HepG2 (cell line): ENCODE data around the gene RAP1GAP2. TPM values are rescaled to one million over a fixed set of nuclear protein-coding genes. Genes with fewer than 3 reads are reported as not detected.

Source experiments
- BCL6 ChIP-seq: IDR thresholded peaks from 2 replicates; pipeline ENCODE4 v1.6.1; 2016; ENCODE audit warnings: missing genetic modification reagents, missing compliant biosample characterization
- BHLHE40 ChIP-seq: IDR thresholded peaks from 2 replicates; pipeline ENCODE4 v1.6.1; 2011; ENCODE audit warnings: low read length, improper control_type of control experiment
- CCAR2 ChIP-seq: fragments of 200-400 bp; formaldehyde crosslinking; optimal IDR thresholded peaks from 2 replicates; pipeline ENCODE3; 2018; ENCODE audit warnings: low read depth, mild to moderate bottlenecking, low read length, moderate library complexity
- FOXM1 ChIP-seq: sonication (generic); formaldehyde crosslinking; IDR thresholded peaks from 2 replicates; pipeline ENCODE4 v1.5.0; 2020; ENCODE audit warnings: missing genetic modification reagents
- HOXA3 ChIP-seq: sonication (generic); formaldehyde crosslinking; IDR thresholded peaks from 2 replicates; pipeline ENCODE4 v1.5.0; 2020; ENCODE audit warnings: missing genetic modification reagents
- MEIS1 ChIP-seq: sonication (generic); formaldehyde crosslinking; IDR thresholded peaks from 2 replicates; pipeline ENCODE4 v1.9.0; 2021; ENCODE audit warnings: mild to moderate bottlenecking, missing genetic modification reagents, moderate library complexity, borderline replicate concordance
- NFE2 ChIP-seq: sonication (generic); formaldehyde crosslinking; IDR thresholded peaks from 2 replicates; pipeline ENCODE4 v1.4.0; 2020; ENCODE audit warnings: missing genetic modification reagents
- NONO ChIP-seq, 2 experiments: fragments of 450-650 bp in 1 of 2; sonication (generic) in 1 of 2; formaldehyde crosslinking in 1 of 2; IDR thresholded peaks in 1 of 2; conservative IDR thresholded peaks in 1 of 2; 2 replicates each; pipeline versions ENCODE4 v1.6.1 to v1.8.0; 2017 to 2022; ENCODE audit warnings: mild to moderate bottlenecking in 1 of 2, missing genetic modification reagents in 1 of 2, moderate library complexity in 1 of 2
- THAP8 ChIP-seq: sonication (generic); formaldehyde crosslinking; IDR thresholded peaks from 2 replicates; pipeline ENCODE4 v1.5.1; 2020; ENCODE audit warnings: missing genetic modification reagents, mild to moderate bottlenecking, borderline replicate concordance
- ZFP82 ChIP-seq: sonication (generic); formaldehyde crosslinking; IDR thresholded peaks from 2 replicates; pipeline ENCODE4 v1.5.1; 2020; ENCODE audit warnings: mild to moderate bottlenecking, missing genetic modification reagents, borderline replicate concordance
- ZNF101 ChIP-seq: sonication (generic); formaldehyde crosslinking; IDR thresholded peaks from 2 replicates; pipeline ENCODE4 v1.4.0; 2020; ENCODE audit warnings: mild to moderate bottlenecking, low read depth, missing genetic modification reagents, borderline replicate concordance
- ZNF34 ChIP-seq: sonication (generic); formaldehyde crosslinking; IDR thresholded peaks from 2 replicates; pipeline ENCODE4 v1.4.0; 2020; ENCODE audit warnings: mild to moderate bottlenecking, missing genetic modification reagents, borderline replicate concordance
- polyA plus RNA-seq, 8 experiments: library from polyadenylated mRNA; depleted of rRNA in 3 of 8; stranded (reverse) in 7 of 8; unstranded in 1 of 8; fragments of >200 nt; fragmentation: Illumina TruSeq in 4 of 8; extraction: Trizol in 4 of 8; gene quantifications; 2 replicates each; pipeline versions ENCODE4 v1.2.1 to v1.2.3, GENCODE V29; 2011 to 2016; ENCODE audit warnings: low read depth in 4 of 8, missing spikeins in 1 of 8, mixed read lengths in 1 of 8; ENCODE audit not compliant: insufficient read depth in 1 of 8
- total RNA-seq, 5 experiments: library from RNA; depleted of rRNA; stranded (reverse); fragments of >200 nt; fragmentation: Illumina TruSeq; extraction: Trizol; gene quantifications; 2 replicates each; pipeline ENCODE4 v1.2.3, GENCODE V29; 2016; ENCODE audit warnings: low read depth in 1 of 5
- TF ChIP-seq, protein P1 (sequence below): sonication (generic); formaldehyde crosslinking; IDR thresholded peaks from 2 replicates; pipeline ENCODE4 v1.4.0; 2020; ENCODE audit warnings: low read depth, mild to moderate bottlenecking, missing genetic modification reagents
- TF ChIP-seq, protein P2 (sequence below): sonication (generic); formaldehyde crosslinking; IDR thresholded peaks from 2 replicates; pipeline ENCODE4 v1.4.0; 2020; ENCODE audit warnings: missing genetic modification reagents
- TF ChIP-seq, protein P3 (sequence below): sonication (generic); formaldehyde crosslinking; IDR thresholded peaks from 2 replicates; pipeline ENCODE4 v1.4.0; 2020; ENCODE audit warnings: low read depth, missing genetic modification reagents

The RAP1GAP2 gene
- total and polyA plus RNA-seq, 2 of the 13 experiments (the other 11 are each of a cell fraction or from before 2014, with no cell fraction given), result 10.9 to 12.0 TPM

GRCh38 chr17:3048727-3049471 lies 252.7 kb downstream of the RAP1GAP2 start (continued):
- TF ChIP-seq, protein P1, sequence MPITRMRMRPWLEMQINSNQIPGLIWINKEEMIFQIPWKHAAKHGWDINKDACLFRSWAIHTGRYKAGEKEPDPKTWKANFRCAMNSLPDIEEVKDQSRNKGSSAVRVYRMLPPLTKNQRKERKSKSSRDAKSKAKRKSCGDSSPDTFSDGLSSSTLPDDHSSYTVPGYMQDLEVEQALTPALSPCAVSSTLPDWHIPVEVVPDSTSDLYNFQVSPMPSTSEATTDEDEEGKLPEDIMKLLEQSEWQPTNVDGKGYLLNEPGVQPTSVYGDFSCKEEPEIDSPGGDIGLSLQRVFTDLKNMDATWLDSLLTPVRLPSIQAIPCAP (CRISPR knock-in tag), result no peak
- TF ChIP-seq THAP8 (CRISPR knock-in tag) (no peak), NFE2 (CRISPR knock-in tag) (no peak), NONO (IDR thresholded peaks at IDR 0.05) (no peak), NONO (CRISPR knock-in tag; conservative IDR thresholded peaks at IDR 0.05) (no peak; the same call in 1 of the 2 replicates), ZNF34 (CRISPR knock-in tag) (peak; percentile 79; the same call in 1 of the 2 replicates), BCL6 (no peak), FOXM1 (CRISPR knock-in tag) (no peak), BHLHE40 (no peak), HOXA3 (peak; percentile 63), MEIS1 (peak; percentile 46; the same call in 1 of the 2 replicates), ZFP82 (CRISPR knock-in tag) (no peak), CCAR2 (no peak), ZNF101 (CRISPR knock-in tag) (no peak)
- TF ChIP-seq, protein P2, sequence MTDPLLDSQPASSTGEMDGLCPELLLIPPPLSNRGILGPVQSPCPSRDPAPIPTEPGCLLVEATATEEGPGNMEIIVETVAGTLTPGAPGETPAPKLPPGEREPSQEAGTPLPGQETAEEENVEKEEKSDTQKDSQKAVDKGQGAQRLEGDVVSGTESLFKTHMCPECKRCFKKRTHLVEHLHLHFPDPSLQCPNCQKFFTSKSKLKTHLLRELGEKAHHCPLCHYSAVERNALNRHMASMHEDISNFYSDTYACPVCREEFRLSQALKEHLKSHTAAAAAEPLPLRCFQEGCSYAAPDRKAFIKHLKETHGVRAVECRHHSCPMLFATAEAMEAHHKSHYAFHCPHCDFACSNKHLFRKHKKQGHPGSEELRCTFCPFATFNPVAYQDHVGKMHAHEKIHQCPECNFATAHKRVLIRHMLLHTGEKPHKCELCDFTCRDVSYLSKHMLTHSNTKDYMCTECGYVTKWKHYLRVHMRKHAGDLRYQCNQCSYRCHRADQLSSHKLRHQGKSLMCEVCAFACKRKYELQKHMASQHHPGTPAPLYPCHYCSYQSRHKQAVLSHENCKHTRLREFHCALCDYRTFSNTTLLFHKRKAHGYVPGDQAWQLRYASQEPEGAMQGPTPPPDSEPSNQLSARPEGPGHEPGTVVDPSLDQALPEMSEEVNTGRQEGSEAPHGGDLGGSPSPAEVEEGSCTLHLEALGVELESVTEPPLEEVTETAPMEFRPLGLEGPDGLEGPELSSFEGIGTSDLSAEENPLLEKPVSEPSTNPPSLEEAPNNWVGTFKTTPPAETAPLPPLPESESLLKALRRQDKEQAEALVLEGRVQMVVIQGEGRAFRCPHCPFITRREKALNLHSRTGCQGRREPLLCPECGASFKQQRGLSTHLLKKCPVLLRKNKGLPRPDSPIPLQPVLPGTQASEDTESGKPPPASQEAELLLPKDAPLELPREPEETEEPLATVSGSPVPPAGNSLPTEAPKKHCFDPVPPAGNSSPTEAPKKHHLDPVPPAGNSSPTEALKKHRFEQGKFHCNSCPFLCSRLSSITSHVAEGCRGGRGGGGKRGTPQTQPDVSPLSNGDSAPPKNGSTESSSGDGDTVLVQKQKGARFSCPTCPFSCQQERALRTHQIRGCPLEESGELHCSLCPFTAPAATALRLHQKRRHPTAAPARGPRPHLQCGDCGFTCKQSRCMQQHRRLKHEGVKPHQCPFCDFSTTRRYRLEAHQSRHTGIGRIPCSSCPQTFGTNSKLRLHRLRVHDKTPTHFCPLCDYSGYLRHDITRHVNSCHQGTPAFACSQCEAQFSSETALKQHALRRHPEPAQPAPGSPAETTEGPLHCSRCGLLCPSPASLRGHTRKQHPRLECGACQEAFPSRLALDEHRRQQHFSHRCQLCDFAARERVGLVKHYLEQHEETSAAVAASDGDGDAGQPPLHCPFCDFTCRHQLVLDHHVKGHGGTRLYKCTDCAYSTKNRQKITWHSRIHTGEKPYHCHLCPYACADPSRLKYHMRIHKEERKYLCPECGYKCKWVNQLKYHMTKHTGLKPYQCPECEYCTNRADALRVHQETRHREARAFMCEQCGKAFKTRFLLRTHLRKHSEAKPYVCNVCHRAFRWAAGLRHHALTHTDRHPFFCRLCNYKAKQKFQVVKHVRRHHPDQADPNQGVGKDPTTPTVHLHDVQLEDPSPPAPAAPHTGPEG (CRISPR knock-in tag), result no peak
- TF ChIP-seq, protein P3, sequence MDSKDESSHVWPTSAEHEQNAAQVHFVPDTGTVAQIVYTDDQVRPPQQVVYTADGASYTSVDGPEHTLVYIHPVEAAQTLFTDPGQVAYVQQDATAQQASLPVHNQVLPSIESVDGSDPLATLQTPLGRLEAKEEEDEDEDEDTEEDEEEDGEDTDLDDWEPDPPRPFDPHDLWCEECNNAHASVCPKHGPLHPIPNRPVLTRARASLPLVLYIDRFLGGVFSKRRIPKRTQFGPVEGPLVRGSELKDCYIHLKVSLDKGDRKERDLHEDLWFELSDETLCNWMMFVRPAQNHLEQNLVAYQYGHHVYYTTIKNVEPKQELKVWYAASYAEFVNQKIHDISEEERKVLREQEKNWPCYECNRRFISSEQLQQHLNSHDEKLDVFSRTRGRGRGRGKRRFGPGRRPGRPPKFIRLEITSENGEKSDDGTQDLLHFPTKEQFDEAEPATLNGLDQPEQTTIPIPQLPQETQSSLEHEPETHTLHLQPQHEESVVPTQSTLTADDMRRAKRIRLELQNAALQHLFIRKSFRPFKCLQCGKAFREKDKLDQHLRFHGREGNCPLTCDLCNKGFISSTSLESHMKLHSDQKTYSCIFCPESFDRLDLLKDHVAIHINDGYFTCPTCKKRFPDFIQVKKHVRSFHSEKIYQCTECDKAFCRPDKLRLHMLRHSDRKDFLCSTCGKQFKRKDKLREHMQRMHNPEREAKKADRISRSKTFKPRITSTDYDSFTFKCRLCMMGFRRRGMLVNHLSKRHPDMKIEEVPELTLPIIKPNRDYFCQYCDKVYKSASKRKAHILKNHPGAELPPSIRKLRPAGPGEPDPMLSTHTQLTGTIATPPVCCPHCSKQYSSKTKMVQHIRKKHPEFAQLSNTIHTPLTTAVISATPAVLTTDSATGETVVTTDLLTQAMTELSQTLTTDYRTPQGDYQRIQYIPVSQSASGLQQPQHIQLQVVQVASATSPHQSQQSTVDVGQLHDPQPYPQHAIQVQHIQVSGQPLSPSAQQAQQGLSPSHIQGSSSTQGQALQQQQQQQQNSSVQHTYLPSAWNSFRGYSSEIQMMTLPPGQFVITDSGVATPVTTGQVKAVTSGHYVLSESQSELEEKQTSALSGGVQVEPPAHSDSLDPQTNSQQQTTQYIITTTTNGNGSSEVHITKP (CRISPR knock-in tag), result no peak
